Measurements from ENCODE around the gene PHACTR3. TPM values are rescaled to one million over a fixed set of nuclear protein-coding genes. Genes with fewer than 3 reads are reported as not detected.

Gene PHACTR3
- total RNA-seq, 2 donors from 2014 or later: not detected

DNA sequence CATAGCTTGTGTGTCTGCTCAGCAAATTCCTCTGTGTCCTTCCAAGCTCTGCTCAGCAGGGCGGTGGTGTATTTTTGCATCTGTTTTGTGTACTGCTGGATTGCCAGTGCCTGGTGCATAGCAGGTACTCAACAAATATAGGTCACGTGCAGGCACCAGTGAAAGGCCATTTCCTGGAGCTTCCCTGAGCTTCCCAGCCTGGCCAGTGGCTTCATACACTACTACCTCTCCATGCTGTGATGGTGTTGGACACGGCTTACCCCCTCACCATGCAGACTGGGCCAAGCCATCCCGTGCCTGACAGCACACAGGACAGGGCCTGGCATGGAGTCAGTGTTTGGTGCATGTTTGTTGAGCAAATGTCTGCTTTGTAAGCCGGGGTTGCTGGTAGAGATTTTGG lies 7.7 kb upstream of the PHACTR3 start:
- no peak for ATAC-seq (replicated peaks)
- Mint-ChIP-seq H3K4me1 (no peaks in the 10 kb centered on the region), H3K4me3 (no peak overlapping the region), H3K27me3 (peaks cover 62% of the 10 kb centered on the region), H3K9me3 (no peaks in the 10 kb centered on the region), H3K27ac (no peak overlapping the region), H3K36me3 (ENCODE audit: low read depth) (no peaks in the 10 kb centered on the region)

- Mint-ChIP-seq H3K9me3 (no peaks in the 10 kb centered on the region), H3K4me1 (no peaks in the 10 kb centered on the region), H3K36me3 (ENCODE audit: low read depth) (no peaks in the 10 kb centered on the region), H3K4me3 (no peak overlapping the region), H3K27me3 (peaks cover 66% of the 10 kb centered on the region), H3K27ac (no peak overlapping the region)
- no peak for ATAC-seq (replicated peaks)
These were observed 7.1 kb upstream of the PHACTR3 start for GRCh38 chr20:59597240-59597639.

DNA sequence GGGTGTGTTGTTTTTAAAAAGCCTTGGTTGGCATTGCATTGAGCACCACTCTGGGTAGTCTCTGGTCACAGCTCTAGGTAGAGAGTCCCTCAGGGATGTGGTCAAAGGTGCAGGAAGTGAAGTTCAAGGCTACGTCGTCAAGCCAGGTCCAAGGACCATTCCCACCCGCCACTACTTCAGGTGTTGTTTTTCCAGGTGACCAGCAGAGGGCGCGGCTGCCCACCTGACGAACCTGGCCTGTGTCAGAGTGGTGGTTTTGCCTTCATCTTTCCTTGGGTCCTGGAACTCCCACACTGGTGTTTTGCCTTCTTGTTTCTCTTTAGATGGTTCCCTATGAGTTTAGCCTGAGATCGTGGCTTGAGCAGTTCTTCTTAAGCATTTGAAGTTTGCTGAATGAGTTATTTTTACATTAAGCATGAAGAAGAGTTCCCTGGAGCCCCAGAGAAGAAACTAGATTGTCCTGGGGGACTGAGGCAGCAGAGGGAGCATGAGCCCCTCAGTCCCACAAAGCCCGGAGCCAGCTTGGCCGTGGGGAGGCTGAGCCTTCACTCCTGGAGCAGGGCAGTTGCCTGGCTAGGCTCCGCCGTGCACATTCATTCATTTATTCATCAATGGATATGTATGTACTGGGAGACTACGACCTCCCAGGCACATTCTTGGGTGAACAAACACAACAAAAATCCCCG lies 5.6 kb upstream of the PHACTR3 start:
- Mint-ChIP-seq H3K4me1 (no peaks in the 10 kb centered on the region), H3K4me3 (no peak overlapping the region), H3K36me3 (ENCODE audit: low read depth) (no peaks in the 10 kb centered on the region), H3K9me3 (no peaks in the 10 kb centered on the region), H3K27me3 (peaks cover 65% of the 10 kb centered on the region), H3K27ac (no peak overlapping the region)
- ATAC-seq (replicated peaks): no peak

- no peak overlapping the region for H3K27ac Mint-ChIP-seq
- H3K4me3 Mint-ChIP-seq: no peak overlapping the region
- no peaks in the 10 kb centered on the region for H3K4me1 Mint-ChIP-seq
- no peaks in the 10 kb centered on the region for H3K9me3 Mint-ChIP-seq
- no peak for ATAC-seq (replicated peaks)
- H3K27me3 Mint-ChIP-seq: peaks cover 56% of the 10 kb centered on the region
- H3K36me3 Mint-ChIP-seq (ENCODE audit: low read depth): no peaks in the 10 kb centered on the region
These were observed 4.4 kb upstream of the PHACTR3 start for GRCh38 chr20:59599941-59600340.

DNA sequence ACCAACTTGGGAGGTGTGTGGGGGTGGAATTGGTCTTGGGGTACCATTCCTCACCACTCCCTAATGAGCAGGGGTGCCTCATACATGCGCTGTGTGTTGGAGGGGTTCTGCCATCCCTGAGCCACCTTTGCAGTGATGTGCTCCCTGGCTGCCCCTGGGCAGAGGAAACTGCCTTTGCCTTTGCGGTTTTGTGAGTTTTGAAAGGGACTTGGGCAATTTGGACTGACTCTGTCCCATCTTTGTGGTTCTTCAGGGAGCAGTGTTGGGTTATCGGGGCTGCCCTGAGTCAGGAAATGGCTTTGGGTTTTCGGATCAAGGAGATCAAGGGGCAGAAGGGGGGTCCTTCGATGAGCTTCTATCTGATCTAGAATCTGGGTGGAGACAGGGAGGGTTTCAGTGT lies 3.9 kb upstream of the PHACTR3 start:
- Mint-ChIP-seq H3K9me3 (no peaks in the 10 kb centered on the region), H3K4me3 (no peak overlapping the region), H3K4me1 (no peaks in the 10 kb centered on the region), H3K36me3 (ENCODE audit: low read depth) (no peaks in the 10 kb centered on the region), H3K27me3 (peaks cover 55% of the 10 kb centered on the region), H3K27ac (no peak overlapping the region)
- no peak for ATAC-seq (replicated peaks)

DNA sequence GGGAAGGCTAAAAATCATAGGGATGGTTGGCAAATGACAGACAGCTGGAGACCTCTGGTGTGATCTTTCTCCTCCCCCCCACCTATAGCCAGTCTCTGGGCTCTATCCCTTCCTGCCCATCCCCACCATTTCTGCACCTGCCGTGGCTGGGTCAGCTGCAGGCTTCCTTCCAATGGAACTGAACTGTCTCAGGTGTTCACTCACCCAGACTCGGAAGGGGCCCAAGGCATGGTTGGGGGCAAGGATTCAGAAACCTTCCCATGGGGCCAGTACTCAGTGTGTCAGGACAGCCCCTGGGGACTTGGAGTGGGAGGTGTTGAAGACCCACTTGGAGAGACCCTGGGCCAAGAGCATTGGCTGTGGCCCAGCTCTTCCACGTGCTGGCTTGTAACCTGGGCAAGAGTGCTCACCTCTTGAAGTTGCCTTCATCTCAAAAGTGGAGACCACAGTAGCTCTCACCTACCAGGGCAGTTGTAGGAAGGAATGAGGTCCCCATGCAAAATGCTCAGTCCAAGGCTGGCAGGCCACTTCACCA lies 1.7 kb upstream of the PHACTR3 start:
- Mint-ChIP-seq H3K9me3 (no peaks in the 10 kb centered on the region), H3K4me1 (no peaks in the 10 kb centered on the region), H3K27me3 (peaks cover 52% of the 10 kb centered on the region), H3K4me3 (no peak overlapping the region), H3K27ac (no peak overlapping the region), H3K36me3 (ENCODE audit: low read depth) (no peaks in the 10 kb centered on the region)
- no peak for ATAC-seq (replicated peaks)

GRCh38 chr20:59603176-59603575 lies 1.2 kb upstream of the PHACTR3 start:
- peaks cover 52% of the 10 kb centered on the region for H3K27me3 Mint-ChIP-seq
- ATAC-seq (replicated peaks): no peak
- H3K4me1 Mint-ChIP-seq: no peaks in the 10 kb centered on the region
- no peak overlapping the region for H3K27ac Mint-ChIP-seq
- H3K36me3 Mint-ChIP-seq (ENCODE audit: low read depth): no peaks in the 10 kb centered on the region
- no peaks in the 10 kb centered on the region for H3K9me3 Mint-ChIP-seq
- no peak overlapping the region for H3K4me3 Mint-ChIP-seq

DNA sequence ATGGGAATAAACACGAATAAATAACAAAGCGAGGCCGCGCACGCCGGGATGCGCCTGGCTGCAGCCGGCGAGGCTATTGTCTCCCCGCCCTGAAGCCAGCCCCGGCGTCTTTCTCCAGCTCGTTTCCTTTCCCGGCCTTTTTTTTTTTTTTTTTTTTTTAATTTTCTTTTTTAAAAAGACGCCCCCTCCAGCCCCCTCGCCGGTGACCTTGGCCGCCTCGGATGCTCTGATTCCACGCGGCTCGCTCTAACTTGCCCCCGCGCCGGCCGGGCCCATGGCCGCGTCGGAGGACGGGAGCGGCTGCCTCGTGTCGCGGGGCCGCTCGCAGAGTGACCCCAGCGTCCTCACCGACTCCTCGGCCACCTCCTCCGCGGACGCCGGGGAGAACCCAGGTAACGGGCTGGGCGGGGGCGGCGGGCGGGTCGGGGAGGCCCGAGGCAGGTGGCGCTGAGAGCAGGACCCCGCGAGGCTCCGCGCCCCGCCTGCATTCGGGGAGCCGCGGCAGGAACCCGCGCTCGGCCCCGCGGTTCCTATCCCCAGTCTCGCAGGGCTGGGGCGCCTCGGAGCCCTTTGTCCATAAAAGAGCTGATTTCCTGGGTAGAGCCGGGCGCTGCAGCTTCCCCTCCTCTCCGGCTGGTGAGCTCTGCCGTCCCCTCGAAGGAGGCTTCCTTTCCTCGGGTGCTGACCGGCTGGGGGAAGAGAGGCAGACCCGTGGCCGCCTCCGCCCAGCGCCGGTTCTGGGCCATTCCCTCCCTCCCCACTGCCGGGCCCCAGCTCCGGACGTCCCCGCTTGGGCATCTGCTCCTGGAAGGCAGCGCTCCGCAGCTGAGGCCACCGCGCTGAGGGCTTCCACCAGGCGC lies 631 bp downstream of the PHACTR3 start:
- Mint-ChIP-seq H3K27me3 (peaks cover 52% of the 10 kb centered on the region), H3K27ac (no peak overlapping the region), H3K4me1 (no peaks in the 10 kb centered on the region)

DNA sequence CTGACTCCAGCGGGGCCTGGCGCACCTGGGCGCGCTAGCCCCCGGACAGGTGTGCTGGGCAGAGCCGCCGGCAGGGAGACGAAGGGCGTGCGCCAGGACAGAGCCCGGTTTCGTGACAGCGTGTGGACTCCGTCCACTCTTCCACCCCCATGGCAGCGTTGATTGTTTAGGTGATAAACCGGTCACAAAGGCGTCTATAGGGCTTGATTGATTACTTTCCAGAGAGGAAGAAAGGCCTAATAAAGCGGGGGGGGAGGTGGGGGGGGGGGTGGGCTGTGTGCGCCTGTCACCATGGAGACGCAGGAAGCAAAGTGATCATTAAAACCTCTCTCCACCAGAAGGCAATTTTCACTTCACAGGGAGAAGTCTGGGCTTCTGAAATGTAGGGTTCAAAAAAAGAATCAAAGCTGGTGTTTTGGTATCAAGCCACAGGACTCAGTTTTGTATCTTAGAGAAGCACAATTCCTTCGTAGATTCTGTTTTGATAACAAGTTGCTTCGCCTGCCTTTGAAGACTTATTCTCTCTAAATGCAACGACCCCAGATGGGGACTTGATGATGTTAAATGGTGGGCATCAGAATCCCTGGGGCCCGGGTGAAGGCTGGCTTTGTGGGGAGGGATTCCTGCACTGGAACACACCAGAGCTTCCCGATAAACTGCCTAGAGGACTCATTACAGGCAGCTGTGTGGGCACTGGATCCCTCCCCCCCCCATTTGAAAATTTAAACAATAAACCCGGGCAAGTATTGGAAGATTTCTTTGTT lies 1.4 kb downstream of the PHACTR3 start:
- no peak for ATAC-seq (replicated peaks)
- Mint-ChIP-seq H3K9me3 (no peaks in the 10 kb centered on the region), H3K27ac (no peak overlapping the region), H3K4me1 (no peaks in the 10 kb centered on the region), H3K4me3 (no peak overlapping the region), H3K36me3 (ENCODE audit: low read depth) (no peaks in the 10 kb centered on the region), H3K27me3 (peaks cover 52% of the 10 kb centered on the region)

More for the DNA sequence above, 631 bp downstream of the PHACTR3 start:
- no peaks in the 10 kb centered on the region for H3K36me3 Mint-ChIP-seq (ENCODE audit: low read depth)
- ATAC-seq (replicated peaks): no peak
- no peaks in the 10 kb centered on the region for H3K9me3 Mint-ChIP-seq
- no peak overlapping the region for H3K4me3 Mint-ChIP-seq

- no peaks in the 10 kb centered on the region for H3K4me1 Mint-ChIP-seq
- no peak overlapping the region for H3K4me3 Mint-ChIP-seq
- H3K27ac Mint-ChIP-seq: no peak overlapping the region
- no peaks in the 10 kb centered on the region for H3K36me3 Mint-ChIP-seq (ENCODE audit: low read depth)
- no peak for ATAC-seq (replicated peaks)
- H3K27me3 Mint-ChIP-seq: peaks cover 49% of the 10 kb centered on the region
- H3K9me3 Mint-ChIP-seq: no peaks in the 10 kb centered on the region
These were observed 2.2 kb downstream of the PHACTR3 start for GRCh38 chr20:59606566-59606965.

DNA sequence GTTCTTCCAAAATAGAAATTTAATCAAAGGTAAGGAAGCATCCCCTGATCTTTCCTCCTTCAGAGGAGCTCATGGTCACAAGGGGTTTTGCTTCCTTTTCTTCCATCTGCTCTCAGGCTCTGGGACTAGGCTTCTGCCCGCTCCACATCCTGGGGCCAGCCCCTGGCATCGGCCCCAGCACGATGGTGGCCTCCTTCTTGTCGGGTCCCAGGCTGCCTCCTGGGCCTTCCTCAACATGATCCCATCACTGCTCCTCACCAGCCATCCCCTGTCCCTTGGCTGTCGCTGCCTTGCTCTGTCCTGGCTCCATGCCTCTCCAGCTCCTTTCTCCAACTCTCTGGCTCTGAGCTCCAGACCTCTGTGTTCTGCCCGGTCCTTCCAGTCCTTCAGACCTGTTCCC lies 4.1 kb downstream of the PHACTR3 start:
- Mint-ChIP-seq H3K27ac (no peak overlapping the region), H3K36me3 (ENCODE audit: low read depth) (no peaks in the 10 kb centered on the region), H3K27me3 (peaks cover 37% of the 10 kb centered on the region), H3K9me3 (no peaks in the 10 kb centered on the region), H3K4me3 (no peak overlapping the region), H3K4me1 (no peaks in the 10 kb centered on the region)
- ATAC-seq (replicated peaks): no peak

DNA sequence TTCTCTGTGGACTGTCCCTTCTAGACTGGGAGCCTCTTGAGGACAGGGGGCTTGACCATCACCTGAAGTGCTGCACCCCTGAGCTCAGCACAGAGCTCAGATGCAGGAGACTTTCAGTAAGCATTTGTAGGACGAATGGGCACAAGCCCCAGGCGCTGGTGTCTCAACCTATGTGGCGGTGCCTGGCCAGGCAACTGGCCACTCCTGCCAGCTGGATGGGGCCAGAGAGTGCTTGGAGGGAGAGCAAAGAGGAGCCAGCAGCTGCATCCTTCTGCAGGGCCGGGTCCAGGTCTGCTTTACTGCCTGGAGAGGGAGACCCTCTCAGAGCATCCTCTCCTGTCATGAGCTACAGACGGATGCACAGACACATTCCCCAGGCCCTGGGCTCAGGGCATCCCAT lies 4.5 kb downstream of the PHACTR3 start:
- Mint-ChIP-seq H3K27me3 (peaks cover 37% of the 10 kb centered on the region), H3K4me3 (no peak overlapping the region), H3K27ac (no peak overlapping the region), H3K4me1 (no peaks in the 10 kb centered on the region), H3K36me3 (ENCODE audit: low read depth) (no peaks in the 10 kb centered on the region), H3K9me3 (no peaks in the 10 kb centered on the region)
- no peak for ATAC-seq (replicated peaks)

GRCh38 chr20:59611286-59611685 lies 6.9 kb downstream of the PHACTR3 start:
- no peaks in the 10 kb centered on the region for H3K4me1 Mint-ChIP-seq
- no peak overlapping the region for H3K4me3 Mint-ChIP-seq
- H3K9me3 Mint-ChIP-seq: no peaks in the 10 kb centered on the region
- no peaks in the 10 kb centered on the region for H3K36me3 Mint-ChIP-seq (ENCODE audit: low read depth)
- H3K27ac Mint-ChIP-seq: no peak overlapping the region
- peaks cover 33% of the 10 kb centered on the region for H3K27me3 Mint-ChIP-seq
- ATAC-seq (replicated peaks): no peak

DNA sequence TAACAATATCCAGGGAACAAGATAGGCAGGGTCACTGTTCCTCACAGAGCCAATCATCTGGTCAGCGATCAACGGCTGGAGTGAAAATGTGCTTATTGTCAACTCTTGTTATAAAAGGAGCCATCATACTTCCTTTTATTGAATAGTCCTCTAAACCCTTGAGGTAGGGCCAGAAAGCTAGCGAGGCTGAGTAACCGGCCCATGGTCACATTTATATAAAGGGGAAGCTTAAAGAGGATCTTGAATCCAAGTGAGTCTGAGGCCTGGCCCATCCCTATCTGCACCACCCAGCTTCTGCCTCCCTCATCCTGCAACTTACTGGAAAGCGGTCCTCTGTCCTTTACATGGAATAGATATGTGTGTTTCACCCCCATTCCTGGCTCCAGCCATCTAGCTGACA lies 9.5 kb downstream of the PHACTR3 start:
- Mint-ChIP-seq H3K27me3 (peaks cover 27% of the 10 kb centered on the region), H3K4me1 (no peaks in the 10 kb centered on the region), H3K27ac (no peak overlapping the region), H3K9me3 (no peaks in the 10 kb centered on the region), H3K4me3 (no peak overlapping the region), H3K36me3 (ENCODE audit: low read depth) (no peaks in the 10 kb centered on the region)
- ATAC-seq (replicated peaks): no peak
